ENCODE data around the gene ADGRF1.

GRCh38 chr6:46983007-46983411 lies 59.1 kb downstream of the ADGRF1 start:
- TF ChIP-seq POLR2A (IDR thresholded peaks at IDR 0.05) (no peak), CTCF (IDR thresholded peaks at IDR 0.05 in 8 of 11, conservative IDR thresholded peaks at IDR 0.05 in 3 of 11) (no peak), POLR2AphosphoS5 (IDR thresholded peaks at IDR 0.05) (no peak)
